Measurements from ENCODE around the gene HABP4.

The HABP4 gene

GRCh38 chr9:96436063-96436455, 13.9 kb upstream of the HABP4 start:
- no peak for DNase-seq

- DNase-seq = no peak
Observed at GRCh38 chr9:96436456-96437126, 13.4 kb upstream of the HABP4 start.

- no peak for DNase-seq
Observed at GRCh38 chr9:96437454-96437853, 12.5 kb upstream of the HABP4 start.

GRCh38 chr9:96440671-96441199, 9.2 kb upstream of the HABP4 start:
- DNase-seq = no peak

GRCh38 chr9:96441798-96442445, 8.0 kb upstream of the HABP4 start:
- DNase-seq = no peak

GRCh38 chr9:96442491-96442890, 7.5 kb upstream of the HABP4 start:
- DNase-seq = no peak

- DNase-seq = no peak
Observed at GRCh38 chr9:96447406-96447805, 2.6 kb upstream of the HABP4 start.

GRCh38 chr9:96448546-96449170, 1.3 kb upstream of the HABP4 start:
- no peak for DNase-seq

- DNase-seq = no peak
Observed at GRCh38 chr9:96449523-96449844, 485 bp upstream of the HABP4 start.

- peak; percentile 4 to 22 for DNase-seq
Observed at GRCh38 chr9:96450613-96451528, 902 bp downstream of the HABP4 start.

- no peak for DNase-seq
Observed at GRCh38 chr9:96453625-96454024, 3.7 kb downstream of the HABP4 start.

GRCh38 chr9:96457266-96457665, 7.3 kb downstream of the HABP4 start:
- no peak for DNase-seq

- no peak for DNase-seq
Observed at GRCh38 chr9:96458226-96458625, 8.3 kb downstream of the HABP4 start.

GRCh38 chr9:96459268-96460007, 9.5 kb downstream of the HABP4 start:
- no peak for DNase-seq

- DNase-seq = no peak
Observed at GRCh38 chr9:96460470-96460869, 10.5 kb downstream of the HABP4 start.

GRCh38 chr9:96460882-96461281, 10.9 kb downstream of the HABP4 start:
- DNase-seq = no peak

GRCh38 chr9:96461336-96461735, 11.4 kb downstream of the HABP4 start:
- DNase-seq = no peak

- DNase-seq = no peak
Observed at GRCh38 chr9:96462541-96462940, 12.6 kb downstream of the HABP4 start.

- no peak for DNase-seq
Observed at GRCh38 chr9:96464426-96464825, 14.5 kb downstream of the HABP4 start.

GRCh38 chr9:96467784-96468183, 17.8 kb downstream of the HABP4 start:
- no peak for DNase-seq

GRCh38 chr9:96476013-96476412, 26.0 kb downstream of the HABP4 start:
- no peak for DNase-seq

- no peak for DNase-seq
Observed at GRCh38 chr9:96476591-96476990, 26.6 kb downstream of the HABP4 start.
